ENCODE data around the gene P3H4. TPM values are rescaled to one million over a fixed set of nuclear protein-coding genes. Genes with fewer than 3 reads are reported as not detected.

Gene P3H4
- total RNA-seq, 1 donor from 2014 or later = 32.1 TPM

- DNase-seq (ENCODE audit: low read depth) (peak; percentile 39), FAIRE-seq (no peak)
- Histone ChIP-seq H3K27me3 (ENCODE audit: control insufficient read depth, insufficient read depth, low read length) (no peaks in the 10 kb centered on the region), H3K4me3 (ENCODE audit: low read depth, low read length) (no peak overlapping the region), H3K36me3 (ENCODE audit: control insufficient read depth, insufficient read depth, low read length) (peaks cover 38% of the 10 kb centered on the region)
- no peak for TF ChIP-seq CTCF (IDR thresholded peaks at IDR 0.05; ENCODE audit: insufficient read depth, low read length, severe bottlenecking)
Measured at GRCh38 chr17:41775394-41776226, 36.1 kb downstream of the P3H4 start.

DNA sequence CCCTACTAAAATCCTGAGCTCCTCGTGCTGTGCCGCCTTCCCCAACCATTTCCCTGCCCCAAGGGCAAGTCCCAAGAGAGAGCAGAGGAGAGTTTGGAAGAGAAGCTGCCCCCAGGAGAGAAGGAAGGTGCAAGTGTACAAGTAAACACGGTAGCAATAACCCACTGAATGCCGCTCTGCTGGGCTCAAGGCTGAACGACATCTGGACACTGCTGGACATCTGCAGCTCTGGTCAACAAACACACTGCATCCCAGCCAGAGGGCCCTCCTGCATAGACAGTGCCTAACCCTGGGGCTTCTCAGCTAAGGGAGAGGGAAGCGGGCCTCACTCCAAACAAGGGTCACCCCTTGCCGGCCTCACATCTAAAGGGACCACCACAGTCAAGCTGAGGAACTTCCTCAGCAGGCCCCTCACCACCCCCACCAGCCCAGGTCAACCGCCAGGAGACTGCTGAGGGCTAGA, 38.0 kb downstream of the P3H4 start:
- DNase-seq (ENCODE audit: low read depth) = peak; percentile 61
- H3K4me3 ChIP-seq (ENCODE audit: low read depth, low read length) = no peak overlapping the region
- no peaks in the 10 kb centered on the region for H3K27me3 ChIP-seq (ENCODE audit: control insufficient read depth, insufficient read depth, low read length)
- FAIRE-seq = no peak
- peaks cover 51% of the 10 kb centered on the region for H3K36me3 ChIP-seq (ENCODE audit: control insufficient read depth, insufficient read depth, low read length)
- no peak for TF ChIP-seq CTCF (IDR thresholded peaks at IDR 0.05; ENCODE audit: insufficient read depth, low read length, severe bottlenecking)

GRCh38 chr17:41773190-41773588, 38.6 kb downstream of the P3H4 start:
- H3K27me3 ChIP-seq (ENCODE audit: control insufficient read depth, insufficient read depth, low read length) = no peaks in the 10 kb centered on the region
- peak; percentile 98 for DNase-seq (ENCODE audit: low read depth)
- peak; percentile 89 for FAIRE-seq
- no peak for TF ChIP-seq CTCF (IDR thresholded peaks at IDR 0.05; ENCODE audit: insufficient read depth, low read length, severe bottlenecking)
- H3K4me3 ChIP-seq (ENCODE audit: low read depth, low read length) = no peak overlapping the region
- peaks cover 54% of the 10 kb centered on the region for H3K36me3 ChIP-seq (ENCODE audit: control insufficient read depth, insufficient read depth, low read length)

GRCh38 chr17:41772586-41773189, 39.1 kb downstream of the P3H4 start:
- no peak for TF ChIP-seq CTCF (IDR thresholded peaks at IDR 0.05; ENCODE audit: insufficient read depth, low read length, severe bottlenecking)
- H3K4me3 ChIP-seq (ENCODE audit: low read depth, low read length) = no peak overlapping the region
- FAIRE-seq (peak; percentile 68), DNase-seq (ENCODE audit: low read depth) (no peak)
- peaks cover 55% of the 10 kb centered on the region for H3K36me3 ChIP-seq (ENCODE audit: control insufficient read depth, insufficient read depth, low read length)
- H3K27me3 ChIP-seq (ENCODE audit: control insufficient read depth, insufficient read depth, low read length) = no peaks in the 10 kb centered on the region

GRCh38 chr17:41772218-41772585, 39.5 kb downstream of the P3H4 start:
- TF ChIP-seq CTCF (IDR thresholded peaks at IDR 0.05; ENCODE audit: insufficient read depth, low read length, severe bottlenecking) = no peak
- DNase-seq (ENCODE audit: low read depth) = peak; percentile 77
- H3K4me3 ChIP-seq (ENCODE audit: low read depth, low read length) = no peak overlapping the region
- FAIRE-seq = peak; percentile 47
- peaks cover 56% of the 10 kb centered on the region for H3K36me3 ChIP-seq (ENCODE audit: control insufficient read depth, insufficient read depth, low read length)
- H3K27me3 ChIP-seq (ENCODE audit: control insufficient read depth, insufficient read depth, low read length) = no peaks in the 10 kb centered on the region
